DND-41 (cell line): Measurements from ENCODE around the gene TBXA2R.

ENCODE experiments used
- CTCF ChIP-seq: IDR thresholded peaks from 2 replicates; pipeline ENCODE4 v1.5.1; 2012; ENCODE audit warnings: borderline replicate concordance, low read length, moderate library complexity, mild to moderate bottlenecking; ENCODE audit not compliant: poor library complexity, severe bottlenecking; ENCODE audit errors: extremely low read depth
- EZH2 ChIP-seq: IDR thresholded peaks from 3 replicates; pipeline ENCODE4 v1.6.1; 2012; ENCODE audit warnings: borderline replicate concordance, low read depth, mild to moderate bottlenecking, moderate library complexity, low read length, inconsistent platforms; ENCODE audit not compliant: severe bottlenecking

- TF ChIP-seq CTCF (no peak), EZH2 (no peak)
Observed at GRCh38 chr19:3556423-3556977, 50.2 kb downstream of the TBXA2R start.
